Duodenal mucosa (tissue), 2 donors: ENCODE results near the gene ZNF618.
A peak's percentile ranks its signal among the peaks of the same experiment; 100 is the strongest.

ENCODE experiments used
- H3K27ac ChIP-seq: one replicate; pipeline ENCODE4 v1.7.0; 2013; ENCODE audit warnings: low read depth, low read length
- H3K27me3 ChIP-seq, 2 donors: one replicate each; pipeline ENCODE4 v1.7.0; 2013; ENCODE audit warnings: low read length in 2 of 2, control low read depth in 1 of 2; ENCODE audit not compliant: insufficient read depth in 2 of 2, control insufficient read depth in 1 of 2
- H3K36me3 ChIP-seq, 2 donors: one replicate each; pipeline ENCODE4 v1.7.0; 2013; ENCODE audit warnings: low read length in 2 of 2, control low read depth in 1 of 2; ENCODE audit not compliant: insufficient read depth in 2 of 2, control insufficient read depth in 1 of 2
- H3K4me1 ChIP-seq, 2 donors: one replicate each; pipeline ENCODE4 v1.7.0; 2013; ENCODE audit warnings: low read length in 2 of 2, control low read depth in 1 of 2; ENCODE audit not compliant: insufficient read depth in 2 of 2, control insufficient read depth in 1 of 2
- H3K4me3 ChIP-seq, 2 donors: one replicate each; pipeline ENCODE4 v1.7.0; 2013; ENCODE audit warnings: low read length in 2 of 2, low read depth in 1 of 2
- H3K9ac ChIP-seq, 2 donors: one replicate each; pipeline ENCODE4 v1.7.0; 2013; ENCODE audit warnings: low read length in 2 of 2, low read depth in 1 of 2
- H3K9me3 ChIP-seq, 2 donors: one replicate each; pipeline ENCODE4 v1.7.0; 2013; ENCODE audit warnings: low read length in 2 of 2, control low read depth in 1 of 2; ENCODE audit not compliant: control insufficient read depth in 1 of 2

The ZNF618 gene

GRCh38 chr9:113882181-113882580 lies 6.1 kb downstream of the ZNF618 start:
- no peaks in the 10 kb centered on the region for H3K36me3 ChIP-seq
- no peak overlapping the region for H3K27ac ChIP-seq
- H3K27me3 ChIP-seq, result no peaks in the 10 kb centered on the region
- peaks cover 9 to 13% of the 10 kb centered on the region in 2 donors for H3K4me1 ChIP-seq
- no peaks in the 10 kb centered on the region for H3K9me3 ChIP-seq
- no peak overlapping the region for H3K9ac ChIP-seq
- no peak overlapping the region for H3K4me3 ChIP-seq

- no peaks in the 10 kb centered on the region for H3K27me3 ChIP-seq
- no peaks in the 10 kb centered on the region for H3K36me3 ChIP-seq
- H3K4me3 ChIP-seq, result no peak overlapping the region
- H3K4me1 ChIP-seq, result peaks cover 10 to 11% of the 10 kb centered on the region in 2 donors
- no peaks in the 10 kb centered on the region for H3K9me3 ChIP-seq
- H3K27ac ChIP-seq, result no peak overlapping the region
- H3K9ac ChIP-seq, result no peak overlapping the region
Observed at GRCh38 chr9:113882636-113883164, 6.6 kb downstream of the ZNF618 start.

- H3K9me3 ChIP-seq, result peaks cover 0 to 2% of the 10 kb centered on the region in 2 donors
- peaks cover 10 to 11% of the 10 kb centered on the region in 2 donors for H3K4me1 ChIP-seq
- peak overlapping the region; percentile 36 to 42 for H3K4me3 ChIP-seq
- no peaks in the 10 kb centered on the region for H3K36me3 ChIP-seq
- peak overlapping the region in 1 of 2 donors; percentile 20 for H3K9ac ChIP-seq
- H3K27ac ChIP-seq, result no peak overlapping the region
- no peaks in the 10 kb centered on the region for H3K27me3 ChIP-seq
Observed at GRCh38 chr9:113885183-113886025, 9.3 kb downstream of the ZNF618 start.

GRCh38 chr9:113886026-113886369 lies 9.9 kb downstream of the ZNF618 start:
- H3K36me3 ChIP-seq, result no peaks in the 10 kb centered on the region
- H3K4me1 ChIP-seq, result peaks cover 10 to 11% of the 10 kb centered on the region in 2 donors
- H3K27me3 ChIP-seq, result no peaks in the 10 kb centered on the region
- H3K9ac ChIP-seq, result peak overlapping the region; percentile 20 to 45
- H3K27ac ChIP-seq, result no peak overlapping the region
- peak overlapping the region; percentile 36 to 42 for H3K4me3 ChIP-seq
- peaks cover 0 to 5% of the 10 kb centered on the region in 2 donors for H3K9me3 ChIP-seq

GRCh38 chr9:113886466-113886865 lies 10.4 kb downstream of the ZNF618 start:
- Histone ChIP-seq H3K4me1 (peaks cover 10 to 11% of the 10 kb centered on the region in 2 donors), H3K27ac (no peak overlapping the region), H3K9ac (peak overlapping the region in 1 of 2 donors; percentile 20), H3K9me3 (peaks cover 0 to 5% of the 10 kb centered on the region in 2 donors), H3K4me3 (peak overlapping the region; percentile 36 to 42), H3K27me3 (no peaks in the 10 kb centered on the region), H3K36me3 (no peaks in the 10 kb centered on the region)

GRCh38 chr9:113886933-113887332 lies 10.8 kb downstream of the ZNF618 start:
- Histone ChIP-seq H3K9ac (no peak overlapping the region), H3K4me1 (peaks cover 10 to 11% of the 10 kb centered on the region in 2 donors), H3K27me3 (no peaks in the 10 kb centered on the region), H3K27ac (no peak overlapping the region), H3K4me3 (no peak overlapping the region), H3K9me3 (peaks cover 0 to 5% of the 10 kb centered on the region in 2 donors), H3K36me3 (no peaks in the 10 kb centered on the region)

- Histone ChIP-seq H3K36me3 (no peaks in the 10 kb centered on the region), H3K9me3 (peaks cover 0 to 5% of the 10 kb centered on the region in 2 donors), H3K27ac (no peak overlapping the region), H3K9ac (no peak overlapping the region), H3K27me3 (no peaks in the 10 kb centered on the region), H3K4me3 (no peak overlapping the region), H3K4me1 (peaks cover 10 to 11% of the 10 kb centered on the region in 2 donors)
Observed at GRCh38 chr9:113887436-113887835, 11.3 kb downstream of the ZNF618 start.

GRCh38 chr9:113888336-113888735 lies 12.2 kb downstream of the ZNF618 start:
- Histone ChIP-seq H3K27ac (no peak overlapping the region), H3K9me3 (peaks cover 0 to 5% of the 10 kb centered on the region in 2 donors), H3K4me1 (peaks cover 10 to 16% of the 10 kb centered on the region in 2 donors), H3K27me3 (no peaks in the 10 kb centered on the region), H3K4me3 (no peak overlapping the region), H3K36me3 (no peaks in the 10 kb centered on the region), H3K9ac (no peak overlapping the region)

GRCh38 chr9:113888976-113889375 lies 12.9 kb downstream of the ZNF618 start:
- H3K9me3 ChIP-seq, result peaks cover 0 to 5% of the 10 kb centered on the region in 2 donors
- H3K36me3 ChIP-seq, result no peaks in the 10 kb centered on the region
- no peak overlapping the region for H3K9ac ChIP-seq
- H3K4me1 ChIP-seq, result peaks cover 10 to 16% of the 10 kb centered on the region in 2 donors
- H3K27ac ChIP-seq, result no peak overlapping the region
- H3K27me3 ChIP-seq, result no peaks in the 10 kb centered on the region
- no peak overlapping the region for H3K4me3 ChIP-seq

- Histone ChIP-seq H3K9me3 (peaks cover 0 to 5% of the 10 kb centered on the region in 2 donors), H3K4me3 (no peak overlapping the region), H3K27ac (no peak overlapping the region)
Observed at GRCh38 chr9:113890704-113891103, 14.6 kb downstream of the ZNF618 start.

More at GRCh38 chr9:113890704-113891103, 14.6 kb downstream of the ZNF618 start:
- peaks cover 7 to 11% of the 10 kb centered on the region in 2 donors for H3K4me1 ChIP-seq
- no peak overlapping the region for H3K9ac ChIP-seq
- no peaks in the 10 kb centered on the region for H3K36me3 ChIP-seq
- no peaks in the 10 kb centered on the region for H3K27me3 ChIP-seq
